Esophagus squamous epithelium (tissue), 4 donors: ENCODE measurements around the gene KATNIP.

Experiments used
- POLR2A ChIP-seq, 4 donors: fragments of 450-650 bp; IDR thresholded peaks; one replicate each; pipeline ENCODE4 v1.6.1; 2017; ENCODE audit warnings: antibody characterized with exemption in 4 of 4, mild to moderate bottlenecking in 4 of 4, moderate library complexity in 3 of 4
- TF ChIP-seq, protein P1 (sequence below), 6 experiments: fragments of 450-650 bp in 4 of 6; fragments of 200-600 bp in 2 of 6; sonication (generic) in 2 of 6; IDR thresholded peaks; one replicate each; pipeline ENCODE4 v1.5.1; 2016 to 2019; ENCODE audit warnings: antibody characterized with exemption in 6 of 6, mild to moderate bottlenecking in 4 of 6, moderate library complexity in 4 of 6

DNA sequence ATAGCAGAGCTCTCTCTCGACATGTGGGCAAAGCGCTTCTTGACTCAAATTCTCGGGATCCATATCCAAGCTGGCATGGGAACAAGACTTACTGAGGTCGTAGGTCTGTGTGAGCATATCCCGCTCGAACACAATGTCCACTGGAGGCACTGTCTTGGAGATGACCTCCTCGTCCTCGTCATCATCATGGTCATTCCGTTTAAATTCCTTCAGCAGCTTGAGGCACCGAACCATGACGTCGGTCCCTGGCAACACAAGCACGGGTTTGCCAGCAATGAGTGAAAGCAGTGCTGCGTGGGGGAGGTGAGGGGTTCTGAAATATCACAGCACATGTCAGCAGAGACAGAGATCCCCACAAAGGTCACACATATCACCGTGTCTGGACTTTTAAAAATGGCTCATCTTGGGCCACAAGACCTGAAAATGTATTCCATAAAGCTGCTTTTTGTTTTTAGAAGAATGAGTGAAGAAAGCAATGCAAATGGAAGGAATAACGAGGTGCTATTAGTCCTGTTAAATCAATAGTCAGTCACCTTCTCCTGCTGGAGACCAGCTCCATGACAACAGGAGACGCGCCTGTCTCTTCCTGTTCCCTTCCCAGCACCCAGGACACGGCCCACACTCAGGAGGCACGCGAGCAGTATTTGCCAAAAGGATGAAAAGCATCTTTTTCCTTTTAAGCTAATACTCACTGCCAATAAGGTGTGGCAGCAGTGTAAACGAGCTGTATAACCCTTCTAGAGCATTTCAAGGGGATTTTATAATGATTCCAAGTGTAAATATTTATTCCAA lies 38.1 kb upstream of the KATNIP start:
- TF ChIP-seq, protein P1, sequence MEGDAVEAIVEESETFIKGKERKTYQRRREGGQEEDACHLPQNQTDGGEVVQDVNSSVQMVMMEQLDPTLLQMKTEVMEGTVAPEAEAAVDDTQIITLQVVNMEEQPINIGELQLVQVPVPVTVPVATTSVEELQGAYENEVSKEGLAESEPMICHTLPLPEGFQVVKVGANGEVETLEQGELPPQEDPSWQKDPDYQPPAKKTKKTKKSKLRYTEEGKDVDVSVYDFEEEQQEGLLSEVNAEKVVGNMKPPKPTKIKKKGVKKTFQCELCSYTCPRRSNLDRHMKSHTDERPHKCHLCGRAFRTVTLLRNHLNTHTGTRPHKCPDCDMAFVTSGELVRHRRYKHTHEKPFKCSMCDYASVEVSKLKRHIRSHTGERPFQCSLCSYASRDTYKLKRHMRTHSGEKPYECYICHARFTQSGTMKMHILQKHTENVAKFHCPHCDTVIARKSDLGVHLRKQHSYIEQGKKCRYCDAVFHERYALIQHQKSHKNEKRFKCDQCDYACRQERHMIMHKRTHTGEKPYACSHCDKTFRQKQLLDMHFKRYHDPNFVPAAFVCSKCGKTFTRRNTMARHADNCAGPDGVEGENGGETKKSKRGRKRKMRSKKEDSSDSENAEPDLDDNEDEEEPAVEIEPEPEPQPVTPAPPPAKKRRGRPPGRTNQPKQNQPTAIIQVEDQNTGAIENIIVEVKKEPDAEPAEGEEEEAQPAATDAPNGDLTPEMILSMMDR (IDR thresholded peaks at IDR 0.05) = no peak
- no peak for TF ChIP-seq POLR2A (IDR thresholded peaks at IDR 0.05)
